ENCODE data around the gene ZFYVE9.
"Not testable (repeated sequence)": the region's sequence is repeated elsewhere in the genome, so short reads cannot be mapped to it uniquely, and the experiment has no call there.

Gene ZFYVE9

GRCh38 chr1:52369851-52370250 is 228.0 kb downstream of the ZFYVE9 start:
- DNase-seq (ENCODE audit: low read depth in 2 of 2): not testable (repeated sequence)

DNA sequence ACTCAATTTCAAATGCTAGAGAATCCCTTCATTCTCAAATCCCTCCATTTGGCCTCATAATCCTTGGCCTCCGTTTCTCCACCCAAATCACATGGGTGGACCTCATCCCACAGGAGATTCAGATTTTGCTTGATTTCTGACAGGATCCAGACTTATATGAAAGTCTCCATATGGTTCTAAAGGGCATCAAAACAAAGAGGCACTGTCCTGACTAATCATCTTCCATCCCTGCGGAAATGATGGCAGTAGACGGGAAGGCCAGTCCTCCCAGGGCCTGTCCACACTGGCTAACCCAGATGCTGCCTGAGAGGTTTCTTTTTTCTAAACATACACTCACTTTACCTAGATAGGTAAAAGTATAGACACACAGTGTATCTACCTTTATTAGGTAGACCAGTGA is 243.5 kb downstream of the ZFYVE9 start:
- DNase-seq (ENCODE audit: low read depth in 2 of 2): no peak

DNA sequence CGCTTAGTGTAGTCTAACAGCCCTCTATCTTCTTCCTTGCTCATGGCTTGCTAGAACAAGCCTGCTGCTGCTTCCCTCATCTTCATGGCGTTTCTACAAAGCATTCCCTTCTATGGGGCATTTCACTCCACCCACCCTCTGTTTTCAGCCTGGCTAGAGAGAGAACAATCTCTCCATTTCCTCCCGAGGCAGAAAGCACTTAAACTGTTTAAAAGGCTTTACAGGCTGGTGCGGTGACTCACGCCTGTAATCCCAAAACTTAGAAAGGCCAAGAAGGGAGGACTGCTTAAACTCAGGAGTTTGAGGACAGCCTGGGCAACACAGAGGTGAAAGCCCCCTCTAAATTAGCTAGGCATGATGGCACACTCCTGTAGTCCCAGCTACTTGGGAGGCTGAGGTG is 244.6 kb downstream of the ZFYVE9 start:
- DNase-seq (ENCODE audit: low read depth in 2 of 2): no peak

GRCh38 chr1:52393174-52393573 is 251.3 kb downstream of the ZFYVE9 start:
- DNase-seq (ENCODE audit: low read depth in 2 of 2): no peak

Measured in stimulated activated CD8-positive, alpha-beta memory T cell treated with anti-CD3 and anti-CD28 coated beads, Interleukin-15, amount 100 ng/mL, for 4 hours (primary cell).